ENCODE results near the gene FOXRED1.
"Not testable (repeated sequence)": the region's sequence is repeated elsewhere in the genome, so short reads cannot be mapped to it uniquely, and the experiment has no call there.

The FOXRED1 gene

GRCh38 chr11:126268708-126269579 lies at the start of gene FOXRED1, which contains the start of gene SRPRA:
FOXRED1 (plus strand) TSS chr11:126269154; CDS start chr11:126269207, 53 bp downstream.
SRPRA (minus strand) TSS chr11:126268895; CDS start chr11:126268804, 91 bp downstream.
- peak; percentile 100 for DNase-seq

- DNase-seq, result no peak
These were observed 49.4 kb upstream of the FOXRED1 start for GRCh38 chr11:126219547-126219946.

- DNase-seq, result no peak
These were observed 44.2 kb upstream of the FOXRED1 start for GRCh38 chr11:126224647-126225294.

GRCh38 chr11:126225295-126225665 lies 43.7 kb upstream of the FOXRED1 start:
- DNase-seq, result no peak

- no peak for DNase-seq
These were observed 42.4 kb upstream of the FOXRED1 start for GRCh38 chr11:126226334-126227084.

- no peak for DNase-seq
These were observed 39.0 kb upstream of the FOXRED1 start for GRCh38 chr11:126229858-126230540.

- no peak for DNase-seq
These were observed 37.1 kb upstream of the FOXRED1 start for GRCh38 chr11:126231725-126232459.

GRCh38 chr11:126232683-126233082 lies 36.3 kb upstream of the FOXRED1 start:
- no peak for DNase-seq

GRCh38 chr11:126233391-126233790 lies 35.6 kb upstream of the FOXRED1 start:
- DNase-seq, result no peak

GRCh38 chr11:126246636-126247035 lies 22.3 kb upstream of the FOXRED1 start:
- no peak for DNase-seq

- DNase-seq, result no peak
These were observed 15.7 kb upstream of the FOXRED1 start for GRCh38 chr11:126253265-126253664.

- no peak for DNase-seq
These were observed 14.1 kb upstream of the FOXRED1 start for GRCh38 chr11:126254819-126255218.

- not testable (repeated sequence) for DNase-seq
These were observed 13.4 kb upstream of the FOXRED1 start for GRCh38 chr11:126255507-126255906.

GRCh38 chr11:126256216-126256615 lies 12.7 kb upstream of the FOXRED1 start:
- no peak for DNase-seq

GRCh38 chr11:126257144-126257543 lies 11.8 kb upstream of the FOXRED1 start:
- DNase-seq, result no peak

GRCh38 chr11:126257764-126258163 lies 11.2 kb upstream of the FOXRED1 start:
- DNase-seq, result no peak

GRCh38 chr11:126262216-126262615 lies 6.7 kb upstream of the FOXRED1 start:
- no peak for DNase-seq

- DNase-seq, result no peak
These were observed 5.5 kb upstream of the FOXRED1 start for GRCh38 chr11:126263489-126263888.

- no peak for DNase-seq
These were observed 3.1 kb upstream of the FOXRED1 start for GRCh38 chr11:126265811-126266210.

GRCh38 chr11:126267650-126268049 lies 1.3 kb upstream of the FOXRED1 start:
- DNase-seq, result no peak

GRCh38 chr11:126268361-126268707 lies 620 bp upstream of the FOXRED1 start:
- no peak for DNase-seq

- no peak for DNase-seq
These were observed 8.4 kb downstream of the FOXRED1 start for GRCh38 chr11:126277322-126277721.

Measured in activated effector memory CD4-positive, alpha-beta T cell treated with Interleukin-2 at 50 U/mL for 16 hours (primary cell).